GM12873 (cell line): Measurements from ENCODE around the gene TPRA1.

Experiments
- CTCF ChIP-seq: IDR thresholded peaks from 2 replicates; pipeline ENCODE4 v1.5.1; 2012; ENCODE audit warnings: low read depth, mild to moderate bottlenecking, moderate library complexity, low read length, control low read depth; ENCODE audit not compliant: insufficient read depth; ENCODE audit errors: missing control alignments

The TPRA1 gene

GRCh38 chr3:127555108-127555507 lies 35.4 kb downstream of the TPRA1 start:
- no peak for TF ChIP-seq CTCF

- no peak for TF ChIP-seq CTCF
Observed at GRCh38 chr3:127552038-127552437, 38.5 kb downstream of the TPRA1 start.

- no peak for TF ChIP-seq CTCF
Observed at GRCh38 chr3:127551178-127551577, 39.4 kb downstream of the TPRA1 start.

GRCh38 chr3:127550468-127551157 lies 39.9 kb downstream of the TPRA1 start:
- no peak for TF ChIP-seq CTCF

- no peak for TF ChIP-seq CTCF
Observed at GRCh38 chr3:127549826-127550467, 40.6 kb downstream of the TPRA1 start.

- peak; percentile 63 for TF ChIP-seq CTCF
Observed at GRCh38 chr3:127547761-127548605, 42.5 kb downstream of the TPRA1 start.
